ENCODE results near the gene TBCD. TPM values are rescaled to one million over a fixed set of nuclear protein-coding genes. Genes with fewer than 3 reads are reported as not detected.

The TBCD gene
- total RNA-seq, 1 donor = 22.5 TPM

DNA sequence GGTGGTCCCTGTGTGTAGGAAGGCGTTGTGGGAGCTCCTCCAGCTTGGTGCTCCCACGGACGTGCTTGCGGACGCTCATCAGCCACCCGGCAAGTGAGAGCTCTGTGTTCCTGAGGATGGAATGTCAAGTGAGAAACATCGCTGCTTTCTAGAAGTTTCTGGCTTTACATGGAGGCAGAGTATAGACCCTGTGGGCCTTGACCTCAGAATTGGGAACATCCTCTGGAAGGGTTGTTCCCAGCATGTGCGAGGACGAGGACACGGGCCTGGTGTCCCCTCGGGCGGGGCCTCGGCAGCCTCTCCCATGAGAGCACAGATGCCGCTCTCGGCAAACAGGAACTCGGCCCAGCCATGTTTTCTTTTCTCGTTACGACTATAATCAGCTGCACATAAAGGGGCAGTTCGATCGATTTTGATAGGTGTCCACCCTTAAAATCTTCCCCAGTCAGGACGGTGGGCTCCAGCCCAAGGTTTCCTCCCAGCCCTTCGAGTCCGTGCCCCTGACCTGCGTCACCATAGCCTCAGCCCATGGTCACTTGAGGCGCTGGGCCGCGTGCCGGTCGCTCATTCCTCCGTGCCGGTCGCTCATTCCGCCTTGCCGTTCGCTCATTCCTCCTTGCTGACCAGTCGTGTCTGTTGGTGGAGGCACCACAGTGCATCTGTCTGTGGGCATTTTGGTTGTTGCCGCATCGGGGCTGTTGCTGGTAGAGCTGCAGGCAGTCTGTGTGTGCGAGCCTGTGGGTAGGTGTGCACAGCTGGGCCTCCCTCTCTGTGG is 179.2 kb downstream of the TBCD start:
- TF ChIP-seq CTCF (IDR thresholded peaks at IDR 0.05; ENCODE audit: insufficient read depth, low read depth, low read length) = no peak
- no peak for DNase-seq (ENCODE audit: low read depth)
- no peak overlapping the region for H3K4me3 ChIP-seq (ENCODE audit: low read depth, low read length)

- H3K4me3 ChIP-seq (ENCODE audit: low read depth, low read length) = no peak overlapping the region
- TF ChIP-seq CTCF (IDR thresholded peaks at IDR 0.05; ENCODE audit: insufficient read depth, low read depth, low read length) = no peak
- DNase-seq (ENCODE audit: low read depth) = peak; percentile 82
Measured at GRCh38 chr17:82931699-82932517, 180.0 kb downstream of the TBCD start.

GRCh38 chr17:82932518-82933310 is 180.8 kb downstream of the TBCD start:
- TF ChIP-seq CTCF (IDR thresholded peaks at IDR 0.05; ENCODE audit: insufficient read depth, low read depth, low read length) = no peak
- no peak overlapping the region for H3K4me3 ChIP-seq (ENCODE audit: low read depth, low read length)
- DNase-seq (ENCODE audit: low read depth) = peak; percentile 25

DNA sequence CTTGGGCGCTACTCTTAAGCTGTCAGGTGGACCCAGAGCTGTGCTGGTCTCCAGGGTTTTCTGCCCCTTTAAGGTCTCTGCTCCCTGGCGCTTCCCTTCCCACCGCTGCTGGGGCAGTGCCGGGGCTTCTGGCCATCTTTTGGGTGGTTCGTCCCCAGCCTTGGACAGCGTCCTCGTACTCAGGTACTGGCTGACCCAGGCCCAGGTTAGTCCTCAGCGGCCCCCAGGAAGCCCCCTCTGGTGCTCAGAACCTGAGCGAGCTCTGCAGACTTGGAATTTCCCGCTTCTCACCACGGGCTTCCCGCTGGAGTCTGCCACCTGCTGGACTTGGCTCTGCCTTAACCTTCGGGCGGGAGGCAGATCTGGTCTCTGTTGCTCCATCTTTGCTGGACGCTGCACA is 182.0 kb downstream of the TBCD start:
- H3K4me3 ChIP-seq (ENCODE audit: low read depth, low read length) = no peak overlapping the region
- no peak for DNase-seq (ENCODE audit: low read depth)
- no peak for TF ChIP-seq CTCF (IDR thresholded peaks at IDR 0.05; ENCODE audit: insufficient read depth, low read depth, low read length)

- DNase-seq (ENCODE audit: low read depth) = no peak
- H3K4me3 ChIP-seq (ENCODE audit: low read depth, low read length) = no peak overlapping the region
- TF ChIP-seq CTCF (IDR thresholded peaks at IDR 0.05; ENCODE audit: insufficient read depth, low read depth, low read length) = no peak
Measured at GRCh38 chr17:82935966-82936767, 184.3 kb downstream of the TBCD start.

DNA sequence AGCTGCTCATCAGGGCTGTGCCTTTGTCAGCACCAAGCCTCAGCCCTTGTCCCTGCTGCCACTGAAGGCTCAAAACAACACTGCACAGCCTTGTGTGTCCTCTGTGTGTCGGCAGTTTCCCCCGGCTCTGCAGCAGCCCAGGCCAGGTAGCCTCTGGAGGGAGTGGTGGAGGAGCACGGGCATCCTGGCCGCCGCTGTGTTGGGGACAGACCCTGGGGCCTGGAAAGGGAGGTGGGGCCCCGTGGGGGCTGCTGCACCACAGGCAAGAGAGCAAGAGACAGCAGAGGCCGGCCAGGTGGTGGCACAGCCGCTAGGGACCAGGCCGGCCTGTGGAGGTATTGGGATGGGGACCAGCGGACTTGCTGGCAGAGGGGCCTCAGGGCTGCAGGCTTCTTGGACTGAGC is 184.9 kb downstream of the TBCD start:
- no peak for TF ChIP-seq CTCF (IDR thresholded peaks at IDR 0.05; ENCODE audit: insufficient read depth, low read depth, low read length)
- DNase-seq (ENCODE audit: low read depth) = no peak
- H3K4me3 ChIP-seq (ENCODE audit: low read depth, low read length) = no peak overlapping the region
